Activated CD8-positive, alpha-beta T cell treated with anti-CD3 and anti-CD28 coated beads, Interleukin-2, amount 10 ng/mL, durations not matched to agents 7 days and 5 days (primary cell): Measurements from ENCODE around the gene NUDT7. TPM values are rescaled to one million over a fixed set of nuclear protein-coding genes. Genes with fewer than 3 reads are reported as not detected.

Source experiments
- ATAC-seq: fragments of 150-1000 bp; cut with Tn5 transposase; one replicate; pipeline ENCODE4 v1.10.0; 2021; ENCODE audit warnings: moderate library complexity
- CTCF ChIA-PET: fragments of 350-600 bp; sonication (Branson Sonifier 250); formaldehyde crosslinking; loops from one replicate; lab custom pipeline; 2021; ENCODE audit warnings: antibody characterized with exemption; lab: Charles Lee
- POLR2A ChIA-PET: fragments of 350-600 bp; sonication (Branson Sonifier 250); formaldehyde crosslinking; loops from one replicate; lab custom pipeline; 2021; ENCODE audit warnings: antibody characterized with exemption; lab: Charles Lee
- DNase-seq: peaks from one replicate; pipeline ENCODE4 v3.0.0-alpha.2; 2020
- H3K27ac Mint-ChIP-seq: one replicate; pipeline ENCODE4 v1.8.0; 2021; ENCODE audit warnings: mild to moderate bottlenecking, mixed read lengths
- H3K27me3 Mint-ChIP-seq: one replicate; pipeline ENCODE4 v1.8.0; 2021; ENCODE audit warnings: low read depth, mixed read lengths
- H3K36me3 Mint-ChIP-seq: one replicate; pipeline ENCODE4 v1.8.0; 2021; ENCODE audit warnings: low read depth, mixed read lengths
- H3K4me1 Mint-ChIP-seq: one replicate; pipeline ENCODE4 v1.8.0; 2021; ENCODE audit warnings: low read depth, mixed read lengths
- H3K4me3 Mint-ChIP-seq: one replicate; pipeline ENCODE4 v1.8.0; 2021; ENCODE audit warnings: mild to moderate bottlenecking, mixed read lengths
- H3K9me3 Mint-ChIP-seq: one replicate; pipeline ENCODE4 v1.8.0; 2022; ENCODE audit warnings: mixed read lengths; ENCODE audit not compliant: insufficient read depth
- total RNA-seq, 2 experiments: library from RNA; stranded (reverse); gene quantifications; one replicate each; pipeline ENCODE4 v1.2.3, GENCODE V29; 2021

The NUDT7 gene
- total RNA-seq, 2 experiments from 2014 or later, result 2.5 to 3.0 TPM

GRCh38 chr16:77760800-77761199 lies 38.5 kb downstream of the NUDT7 start:
- Mint-ChIP-seq H3K36me3 (no peaks in the 10 kb centered on the region), H3K9me3 (no peaks in the 10 kb centered on the region), H3K27me3 (no peaks in the 10 kb centered on the region), H3K27ac (no peak overlapping the region), H3K4me3 (no peak overlapping the region), H3K4me1 (no peaks in the 10 kb centered on the region)
- ChIA-PET POLR2A (no interaction called here), CTCF (no interaction called here)
- DNase-seq, result no peak
- no peak for ATAC-seq

DNA sequence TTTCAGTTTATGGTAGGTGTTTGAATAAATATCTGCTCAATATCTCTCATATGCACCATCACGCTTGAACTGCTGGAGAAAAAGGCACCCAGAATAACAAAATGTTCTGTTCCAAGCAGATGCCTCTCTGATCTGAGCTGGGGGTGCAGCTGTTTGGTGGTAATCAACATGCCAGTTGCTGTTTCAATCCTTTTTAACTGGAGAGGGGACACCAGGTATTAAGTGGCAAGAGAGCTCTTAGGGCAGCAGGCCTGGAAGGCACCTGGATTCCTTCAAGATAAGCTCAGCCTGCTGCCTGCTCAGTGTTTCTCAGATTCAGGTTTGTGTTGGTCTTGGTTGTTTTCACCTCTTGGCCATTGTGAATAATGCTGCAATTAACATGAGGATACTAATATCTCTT lies 38.9 kb downstream of the NUDT7 start:
- POLR2A ChIA-PET, result no interaction called here
- DNase-seq (no peak), ATAC-seq (no peak)
- Mint-ChIP-seq H3K27ac (no peak overlapping the region), H3K4me3 (no peak overlapping the region), H3K9me3 (no peaks in the 10 kb centered on the region), H3K36me3 (no peaks in the 10 kb centered on the region), H3K4me1 (no peaks in the 10 kb centered on the region), H3K27me3 (no peaks in the 10 kb centered on the region)
- CTCF ChIA-PET, result no interaction called here

- Mint-ChIP-seq H3K27me3 (no peaks in the 10 kb centered on the region), H3K9me3 (no peaks in the 10 kb centered on the region), H3K36me3 (no peaks in the 10 kb centered on the region), H3K4me1 (no peaks in the 10 kb centered on the region), H3K4me3 (no peak overlapping the region), H3K27ac (no peak overlapping the region)
- DNase-seq (no peak), ATAC-seq (no peak)
- POLR2A ChIA-PET, result no interaction called here
- CTCF ChIA-PET, result no interaction called here
Observed at GRCh38 chr16:77762262-77762661, 39.9 kb downstream of the NUDT7 start.

DNA sequence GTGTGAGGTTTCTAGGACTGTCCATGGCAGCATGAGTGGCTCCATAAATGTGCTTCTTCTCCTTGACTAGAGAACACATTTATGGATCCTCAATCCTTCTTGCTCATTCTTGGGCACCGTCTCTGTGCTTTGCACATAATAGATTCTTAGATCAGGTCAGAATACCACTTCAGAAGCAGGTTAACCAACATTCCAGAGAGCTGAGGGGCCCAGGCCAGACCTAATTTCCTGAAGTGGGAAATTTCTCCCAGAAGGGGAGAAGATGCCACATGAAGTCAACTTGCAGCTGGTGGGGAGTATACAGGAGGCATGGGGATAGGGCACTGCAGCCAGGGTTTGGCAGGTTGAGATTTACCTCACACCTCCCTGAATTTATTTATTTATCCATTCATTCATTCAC lies 41.7 kb downstream of the NUDT7 start:
- H3K4me1 Mint-ChIP-seq, result no peaks in the 10 kb centered on the region
- POLR2A ChIA-PET, result no interaction called here
- H3K9me3 Mint-ChIP-seq, result no peaks in the 10 kb centered on the region
- DNase-seq (no peak), ATAC-seq (no peak)
- H3K4me3 Mint-ChIP-seq, result no peak overlapping the region
- H3K36me3 Mint-ChIP-seq, result no peaks in the 10 kb centered on the region
- CTCF ChIA-PET, result no interaction called here
- no peaks in the 10 kb centered on the region for H3K27me3 Mint-ChIP-seq
- H3K27ac Mint-ChIP-seq, result no peak overlapping the region

GRCh38 chr16:77767211-77767610 lies 44.9 kb downstream of the NUDT7 start:
- Mint-ChIP-seq H3K36me3 (no peaks in the 10 kb centered on the region), H3K27ac (no peak overlapping the region), H3K9me3 (no peaks in the 10 kb centered on the region), H3K27me3 (no peaks in the 10 kb centered on the region), H3K4me1 (no peaks in the 10 kb centered on the region), H3K4me3 (no peak overlapping the region)
- ATAC-seq, result no peak
- CTCF ChIA-PET, result no interaction called here
- no peak for DNase-seq
- POLR2A ChIA-PET, result no interaction called here

- Mint-ChIP-seq H3K9me3 (no peaks in the 10 kb centered on the region), H3K36me3 (no peaks in the 10 kb centered on the region), H3K4me3 (no peak overlapping the region), H3K27me3 (no peaks in the 10 kb centered on the region), H3K27ac (no peak overlapping the region), H3K4me1 (no peaks in the 10 kb centered on the region)
- ATAC-seq (no peak), DNase-seq (no peak)
- CTCF ChIA-PET, result no interaction called here
- POLR2A ChIA-PET, result no interaction called here
Observed at GRCh38 chr16:77767826-77768225, 45.5 kb downstream of the NUDT7 start.

DNA sequence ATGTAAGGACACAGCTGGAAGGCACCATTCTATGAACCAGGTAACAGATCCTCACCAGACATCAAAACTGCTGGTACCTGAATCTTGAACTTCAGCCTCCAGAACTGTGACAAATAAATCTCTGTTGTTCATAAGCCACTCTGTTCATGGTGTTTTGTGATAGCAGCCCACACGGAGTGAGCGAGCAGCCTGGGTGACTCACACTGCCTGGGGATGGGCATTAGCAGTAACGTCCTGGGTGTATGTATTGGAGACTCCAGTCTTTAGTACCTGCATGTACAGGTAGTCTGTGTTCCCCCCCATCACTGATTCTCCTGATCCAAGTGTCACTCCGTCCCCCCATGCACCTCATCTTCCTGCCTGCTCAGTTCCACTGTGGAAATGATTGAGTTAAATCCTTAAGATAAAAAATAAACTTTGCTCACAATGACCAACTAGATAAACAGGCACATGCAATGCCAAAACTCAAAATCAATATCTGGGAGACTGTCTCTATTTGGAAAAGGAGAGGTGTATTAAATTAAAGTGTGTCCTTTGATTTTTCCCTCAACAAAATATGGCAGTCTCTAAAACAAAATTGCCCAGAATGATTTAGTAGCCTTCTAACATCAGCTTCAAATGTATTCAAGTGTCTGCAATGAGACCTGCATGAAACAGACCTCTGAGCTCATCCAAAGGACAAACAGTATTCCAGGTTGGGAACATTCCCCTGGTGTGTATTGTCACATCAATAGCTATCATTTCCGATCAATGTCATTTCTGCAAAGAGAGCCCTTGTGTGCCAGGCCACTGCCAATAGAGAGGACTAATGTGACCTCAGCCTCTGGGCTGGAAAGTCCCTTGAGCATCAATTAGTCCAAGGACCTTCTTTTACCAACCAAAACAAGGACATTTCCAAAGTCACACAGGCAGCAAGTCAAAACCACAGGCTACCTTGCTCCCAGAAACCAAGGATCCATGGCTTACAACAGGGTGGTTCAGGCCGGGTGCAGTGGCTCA lies 53.9 kb downstream of the NUDT7 start:
- Mint-ChIP-seq H3K4me1 (no peaks in the 10 kb centered on the region), H3K9me3 (no peaks in the 10 kb centered on the region), H3K4me3 (no peak overlapping the region), H3K27me3 (no peaks in the 10 kb centered on the region), H3K27ac (no peak overlapping the region), H3K36me3 (no peaks in the 10 kb centered on the region)
- no peak for DNase-seq
- ChIA-PET POLR2A (no interaction called here), CTCF (no interaction called here)
- no peak for ATAC-seq

DNA sequence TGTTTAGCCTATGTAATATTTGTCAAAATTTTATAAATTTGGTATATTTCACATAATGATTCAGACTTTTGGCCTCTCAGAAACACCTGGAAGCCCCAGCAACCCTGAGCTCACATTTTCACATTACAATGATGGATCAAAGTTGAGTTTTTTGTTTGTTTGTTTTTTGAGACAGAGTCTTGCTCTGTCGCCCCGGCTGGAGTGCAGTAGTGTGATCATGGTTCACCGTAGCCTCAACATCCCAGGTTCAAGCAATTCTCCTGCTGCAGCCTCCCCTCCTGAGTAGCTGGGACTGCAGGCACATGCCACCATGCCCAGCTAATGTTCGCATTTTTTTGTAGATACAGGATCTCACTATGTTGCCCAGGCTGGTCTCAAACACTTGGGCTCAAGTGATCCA lies 55.4 kb downstream of the NUDT7 start:
- Mint-ChIP-seq H3K36me3 (no peaks in the 10 kb centered on the region), H3K27me3 (no peaks in the 10 kb centered on the region), H3K4me1 (no peaks in the 10 kb centered on the region), H3K9me3 (no peaks in the 10 kb centered on the region), H3K4me3 (no peak overlapping the region), H3K27ac (no peak overlapping the region)
- CTCF ChIA-PET, result no interaction called here
- no peak for DNase-seq
- POLR2A ChIA-PET, result no interaction called here
- no peak for ATAC-seq

DNA sequence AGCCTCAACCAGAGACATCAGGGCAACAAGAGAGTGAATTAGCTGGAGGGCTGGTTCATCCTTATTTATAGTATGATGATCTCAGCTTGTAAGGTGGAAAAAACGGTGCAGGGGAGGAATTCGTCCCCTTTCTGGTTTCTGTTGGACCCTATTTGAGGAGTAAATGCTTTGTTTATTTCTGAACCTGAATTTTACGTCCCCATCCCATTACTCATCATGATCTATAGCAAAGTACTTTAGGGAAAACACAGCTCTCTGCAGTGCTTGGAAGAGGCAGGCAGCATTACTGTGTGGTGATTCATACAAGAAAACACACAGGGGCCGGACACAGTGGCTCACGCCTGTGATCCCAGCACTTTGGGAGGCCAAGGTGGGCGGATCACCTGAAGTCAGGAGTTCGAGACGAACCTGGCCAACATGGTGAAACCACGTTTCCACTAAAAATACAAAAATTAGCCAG lies 58.1 kb downstream of the NUDT7 start:
- H3K9me3 Mint-ChIP-seq, result no peaks in the 10 kb centered on the region
- POLR2A ChIA-PET, result interaction anchor here (0.7 kb wide), 1 partner anchor 10 kb away, joined by 3 read pairs; no protein-coding TSS in a partner anchor
- CTCF ChIA-PET, result no interaction called here

GRCh38 chr16:77781091-77781490 lies 58.8 kb downstream of the NUDT7 start:
- ChIA-PET CTCF (no interaction called here), POLR2A (no interaction called here)
- no peak overlapping the region for H3K4me3 Mint-ChIP-seq
- no peaks in the 10 kb centered on the region for H3K4me1 Mint-ChIP-seq
- no peaks in the 10 kb centered on the region for H3K36me3 Mint-ChIP-seq
- no peak overlapping the region for H3K27ac Mint-ChIP-seq
- H3K9me3 Mint-ChIP-seq, result no peaks in the 10 kb centered on the region
- ATAC-seq (no peak), DNase-seq (no peak)
- H3K27me3 Mint-ChIP-seq, result no peaks in the 10 kb centered on the region

More for the DNA sequence above, 58.1 kb downstream of the NUDT7 start:
- DNase-seq (no peak), ATAC-seq (no peak)
- Mint-ChIP-seq H3K4me3 (no peak overlapping the region), H3K27me3 (no peaks in the 10 kb centered on the region), H3K4me1 (no peaks in the 10 kb centered on the region), H3K36me3 (no peaks in the 10 kb centered on the region), H3K27ac (no peak overlapping the region)

- Mint-ChIP-seq H3K4me3 (no peak overlapping the region), H3K27ac (no peak overlapping the region), H3K9me3 (no peaks in the 10 kb centered on the region), H3K36me3 (no peaks in the 10 kb centered on the region), H3K4me1 (no peaks in the 10 kb centered on the region), H3K27me3 (peaks cover 13% of the 10 kb centered on the region)
- ATAC-seq, result no peak
- ChIA-PET CTCF (no interaction called here), POLR2A (no interaction called here)
- no peak for DNase-seq
Observed at GRCh38 chr16:77782694-77783093, 60.4 kb downstream of the NUDT7 start.

- no peak for ATAC-seq
- H3K9me3 Mint-ChIP-seq, result no peaks in the 10 kb centered on the region
- ChIA-PET CTCF (no interaction called here), POLR2A (no interaction called here)
- peaks cover 4% of the 10 kb centered on the region for H3K4me1 Mint-ChIP-seq
- no peak for DNase-seq
- no peak overlapping the region for H3K4me3 Mint-ChIP-seq
- no peaks in the 10 kb centered on the region for H3K36me3 Mint-ChIP-seq
- H3K27ac Mint-ChIP-seq, result no peak overlapping the region
- H3K27me3 Mint-ChIP-seq, result peaks cover 30% of the 10 kb centered on the region
Observed at GRCh38 chr16:77784441-77785372, 62.4 kb downstream of the NUDT7 start.
